Common myeloid progenitor, CD34-positive (primary cell): ENCODE measurements around the gene FMO3.

ENCODE experiments used
- CTCF ChIA-PET: fragments of 350-600 bp; sonication (Branson Sonifier 250); formaldehyde crosslinking; loops from one replicate; lab custom pipeline; 2021; ENCODE audit warnings: antibody characterized with exemption; lab: Charles Lee
- POLR2A ChIA-PET: fragments of 350-600 bp; sonication (Branson Sonifier 250); formaldehyde crosslinking; loops from one replicate; lab custom pipeline; 2021; ENCODE audit warnings: antibody characterized with exemption; lab: Charles Lee
- DNase-seq, 3 donors: peaks; one replicate each; pipeline versions ENCODE4 v3.0.0 to v3.0.0-alpha.2; 2013
- H3K27ac ChIP-seq, 2 experiments: 1 replicate in 1 of 2; 2 replicates in 1 of 2; pipeline ENCODE4 v1.7.0; 2013; ENCODE audit warnings: inconsistent platforms in 2 of 2, low read length in 2 of 2, mild to moderate bottlenecking in 2 of 2, low read depth in 1 of 2, moderate library complexity in 1 of 2; ENCODE audit not compliant: severe bottlenecking in 2 of 2, insufficient read depth in 1 of 2, poor library complexity in 1 of 2
- H3K27me3 ChIP-seq, 5 experiments: replicated peaks in 2 of 5; 1 replicate in 3 of 5; 2 replicates in 2 of 5; pipeline versions ENCODE4 v1.6.1 to v1.7.0; 2013; ENCODE audit warnings: low read length in 4 of 5, mild to moderate bottlenecking in 2 of 5, moderate library complexity in 2 of 5, inconsistent platforms in 1 of 5; ENCODE audit not compliant: insufficient read depth in 5 of 5, control insufficient read depth in 4 of 5
- H3K36me3 ChIP-seq, 4 experiments: 1 replicate in 2 of 4; 2 replicates in 2 of 4; pipeline versions ENCODE4 v1.6.1 to v1.7.0; 2013; ENCODE audit warnings: low read length in 3 of 4, control low read depth in 1 of 4, mild to moderate bottlenecking in 1 of 4; ENCODE audit not compliant: control insufficient read depth in 4 of 4, insufficient read depth in 4 of 4
- H3K4me1 ChIP-seq, 4 experiments: 1 replicate in 3 of 4; 2 replicates in 1 of 4; pipeline versions ENCODE4 v1.6.1 to v1.7.1; 2013; ENCODE audit warnings: low read length in 3 of 4, mild to moderate bottlenecking in 3 of 4, control low read depth in 1 of 4, inconsistent platforms in 1 of 4, moderate library complexity in 1 of 4; ENCODE audit not compliant: control insufficient read depth in 4 of 4, insufficient read depth in 4 of 4; ENCODE audit errors: control extremely low read depth in 1 of 4
- H3K4me3 ChIP-seq, 7 experiments: 1 replicate in 4 of 7; 2 replicates in 3 of 7; pipeline versions ENCODE4 v1.5.1 to v1.7.0; 2013; ENCODE audit warnings: mild to moderate bottlenecking in 7 of 7, low read length in 6 of 7, moderate library complexity in 6 of 7, inconsistent platforms in 2 of 7, low read depth in 2 of 7, control low read depth in 1 of 7; ENCODE audit not compliant: insufficient read depth in 4 of 7, control insufficient read depth in 1 of 7; ENCODE audit errors: extremely low read depth in 1 of 7
- H3K9me3 ChIP-seq, 5 experiments: 1 replicate in 4 of 5; 2 replicates in 1 of 5; pipeline versions ENCODE4 v1.6.1 to v1.7.1; 2013; ENCODE audit warnings: low read length in 4 of 5, mild to moderate bottlenecking in 2 of 5, inconsistent platforms in 1 of 5, low read depth in 1 of 5, moderate library complexity in 1 of 5; ENCODE audit not compliant: control insufficient read depth in 4 of 5, insufficient read depth in 2 of 5; ENCODE audit errors: control extremely low read depth in 1 of 5
- WGBS: methylation state at CpG from one replicate; pipeline ENCODE4 v1.1.5; 2013; ENCODE audit not compliant: insufficient coverage; 5-methylcytosine and 5-hydroxymethylcytosine counted together

Gene FMO3

DNA sequence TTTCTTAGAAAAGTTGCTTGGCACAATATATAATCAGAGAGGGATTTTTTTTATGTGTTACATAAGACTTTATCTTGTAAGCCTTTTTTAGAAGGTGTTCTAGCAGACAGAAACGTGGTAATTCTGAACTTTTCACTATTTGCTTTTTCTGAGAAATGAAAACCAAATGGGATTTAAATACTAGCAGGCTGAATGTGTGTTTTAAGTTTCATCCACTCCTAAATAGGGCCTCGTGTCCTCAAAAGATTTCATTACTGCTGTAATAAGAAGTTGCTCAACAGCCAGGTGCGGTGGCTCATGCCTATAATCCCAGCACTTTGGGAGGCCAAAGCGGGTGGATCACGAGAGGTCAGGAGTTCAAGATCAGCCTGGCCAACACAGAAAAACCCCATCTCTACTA is 49.7 kb downstream of the FMO3 start:
- peaks cover 0 to 5% (median 0%) of the 10 kb centered on the region in 5 experiments for H3K27me3 ChIP-seq
- no peak overlapping the region for H3K27ac ChIP-seq
- WGBS, result 100% methylated on average over 2 of the region's 5 CpGs
- ChIA-PET CTCF (no interaction called here), POLR2A (no interaction called here)
- no peak for DNase-seq
- H3K9me3 ChIP-seq, result no peaks in the 10 kb centered on the region
- H3K4me1 ChIP-seq, result no peaks in the 10 kb centered on the region
- H3K36me3 ChIP-seq, result no peaks in the 10 kb centered on the region
- H3K4me3 ChIP-seq, result no peak overlapping the region

DNA sequence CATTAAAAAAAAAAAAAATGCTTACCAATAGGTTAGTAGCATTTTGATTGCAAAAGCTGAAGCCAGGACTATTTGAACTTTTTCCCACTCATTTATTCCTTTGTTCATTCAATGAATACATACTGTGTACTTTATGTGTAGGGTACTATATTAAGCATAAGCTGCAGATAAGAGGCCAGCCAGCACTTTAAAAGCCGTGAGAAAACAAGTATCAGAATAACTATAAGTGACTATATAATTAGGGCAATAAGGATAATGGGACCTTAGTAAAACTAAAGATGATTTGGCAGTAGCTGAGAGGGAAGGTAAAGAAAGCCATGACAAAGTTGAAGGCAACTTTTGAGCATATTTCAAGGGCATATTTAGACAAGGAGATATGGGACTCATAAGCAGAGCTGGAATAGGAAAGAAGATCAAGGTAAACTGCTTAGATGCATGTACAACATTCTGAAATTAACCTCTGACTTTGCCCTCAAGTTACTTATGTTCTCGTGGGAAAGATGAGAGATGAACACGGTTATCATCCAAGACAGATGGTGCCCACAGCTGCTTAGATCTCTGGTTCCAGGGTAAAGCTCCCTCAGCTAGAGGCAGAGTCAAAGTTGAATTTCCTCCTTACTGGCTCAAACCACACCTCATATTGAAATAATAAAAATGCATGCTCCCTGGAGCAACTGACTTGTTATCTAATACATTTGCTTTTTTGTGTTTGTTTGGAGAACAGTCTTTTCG is 50.4 kb downstream of the FMO3 start:
- Histone ChIP-seq H3K27ac (no peak overlapping the region), H3K9me3 (no peaks in the 10 kb centered on the region), H3K36me3 (no peaks in the 10 kb centered on the region), H3K4me1 (no peaks in the 10 kb centered on the region), H3K27me3 (peaks cover 0 to 5% (median 0%) of the 10 kb centered on the region in 5 experiments), H3K4me3 (no peak overlapping the region)
- DNase-seq, result no peak
- 90% methylated on average over 3 of the region's 4 CpGs for WGBS
- ChIA-PET CTCF (no interaction called here), POLR2A (no interaction called here)

GRCh38 chr1:171141688-171142415 is 51.1 kb downstream of the FMO3 start:
- H3K27me3 ChIP-seq, result peaks cover 0 to 5% (median 0%) of the 10 kb centered on the region in 5 experiments
- no peaks in the 10 kb centered on the region for H3K4me1 ChIP-seq
- no CpG with 5 or more reads among the region's 6 CpGs for WGBS
- no peak overlapping the region for H3K27ac ChIP-seq
- DNase-seq, result no peak
- CTCF ChIA-PET, result no interaction called here
- H3K9me3 ChIP-seq, result no peaks in the 10 kb centered on the region
- H3K36me3 ChIP-seq, result no peaks in the 10 kb centered on the region
- no peak overlapping the region for H3K4me3 ChIP-seq
- POLR2A ChIA-PET, result no interaction called here

DNA sequence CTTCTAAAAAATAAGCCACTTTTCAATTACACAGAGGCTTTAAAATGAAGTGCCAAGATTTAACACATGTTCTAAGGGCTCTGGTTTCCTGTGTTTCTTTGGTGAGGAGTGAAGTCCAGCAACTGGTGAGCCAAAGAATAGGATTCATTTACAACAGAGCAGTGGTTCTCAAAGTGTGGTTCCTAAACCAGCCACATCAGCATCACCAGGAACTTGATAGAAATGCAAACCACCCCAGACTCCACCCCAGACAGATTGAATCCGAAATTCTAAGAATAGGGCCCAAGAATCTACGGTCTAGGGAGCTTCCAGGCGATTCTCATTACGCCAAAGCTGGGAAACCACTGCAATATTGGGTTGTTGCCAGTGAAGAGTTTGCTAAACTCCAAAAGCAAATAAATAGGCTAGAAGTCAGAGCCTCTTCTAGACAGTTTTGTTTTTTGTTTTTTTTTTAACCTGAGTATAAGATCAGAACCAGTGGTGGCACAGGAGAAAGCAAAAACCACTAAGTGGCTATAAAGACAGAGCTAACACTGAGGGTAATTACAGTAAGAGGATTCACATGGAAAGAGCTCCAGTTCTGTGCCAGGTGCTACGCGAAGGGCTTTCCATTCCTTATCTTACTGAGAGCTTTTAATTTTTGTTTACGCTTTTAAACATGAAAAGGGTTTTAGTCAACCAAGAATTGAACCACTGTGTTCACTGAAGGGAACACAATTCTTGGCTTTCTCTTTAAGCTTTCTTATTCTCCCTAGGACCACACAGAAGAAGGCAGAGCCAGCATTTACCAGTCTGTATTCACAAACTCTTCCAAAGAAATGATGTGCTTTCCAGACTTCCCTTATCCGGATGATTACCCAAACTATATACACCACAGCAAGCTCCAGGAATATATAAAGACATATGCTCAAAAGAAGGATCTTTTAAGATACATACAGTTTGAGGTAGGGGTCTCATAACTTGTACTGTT is 52.0 kb downstream of the FMO3 start:
- POLR2A ChIA-PET, result no interaction called here
- CTCF ChIA-PET, result no interaction called here
- Histone ChIP-seq H3K36me3 (no peaks in the 10 kb centered on the region), H3K27me3 (peaks cover 0 to 5% (median 0%) of the 10 kb centered on the region in 5 experiments), H3K4me1 (no peaks in the 10 kb centered on the region), H3K4me3 (no peak overlapping the region), H3K9me3 (no peaks in the 10 kb centered on the region), H3K27ac (no peak overlapping the region)
- no peak for DNase-seq
- WGBS, result 97% methylated on average over 3 of the region's 8 CpGs

DNA sequence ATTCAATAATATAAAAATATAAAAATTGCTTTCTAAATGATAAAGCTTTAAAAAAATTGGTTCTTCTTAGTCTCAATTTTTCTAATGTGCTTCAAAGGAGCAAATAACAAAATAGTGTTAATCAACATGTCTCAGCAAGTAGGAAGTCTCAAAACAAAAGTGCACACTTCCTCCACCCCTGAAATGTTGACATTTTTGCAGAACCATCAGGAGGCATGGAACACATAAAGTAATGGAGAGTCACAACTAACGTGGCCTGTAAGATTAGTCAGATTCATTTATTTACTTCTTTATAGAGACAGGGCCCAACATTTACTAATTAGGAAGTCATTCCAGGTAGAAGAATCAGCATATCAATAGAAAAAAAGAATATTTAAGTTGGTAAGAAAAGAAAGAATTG is 59.5 kb downstream of the FMO3 start:
- Histone ChIP-seq H3K4me1 (no peaks in the 10 kb centered on the region), H3K27ac (no peak overlapping the region), H3K36me3 (no peaks in the 10 kb centered on the region), H3K4me3 (no peak overlapping the region), H3K9me3 (no peaks in the 10 kb centered on the region), H3K27me3 (no peaks in the 10 kb centered on the region)
- no peak for DNase-seq
- CTCF ChIA-PET, result no interaction called here
- no CpG with 5 or more reads among the region's 1 CpG for WGBS
- POLR2A ChIA-PET, result no interaction called here

DNA sequence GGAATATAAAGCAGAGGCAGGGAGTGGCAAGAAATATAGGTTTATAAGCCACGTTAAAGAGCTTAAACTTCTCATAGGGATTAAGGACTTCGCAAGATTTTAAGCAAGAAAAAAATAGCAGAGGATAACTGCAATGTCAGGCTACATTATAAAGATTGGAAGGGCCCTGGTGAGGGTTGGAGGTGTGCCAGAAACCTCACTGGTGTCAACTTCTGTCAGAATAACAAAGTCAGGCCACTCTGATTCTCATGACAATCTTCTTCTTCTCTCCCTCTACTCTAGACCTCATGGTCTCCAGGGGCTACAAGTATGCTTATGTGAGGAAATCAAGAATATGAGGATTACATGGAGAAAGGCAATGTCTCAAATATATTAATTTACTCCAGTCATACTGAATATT is 61.8 kb downstream of the FMO3 start:
- Histone ChIP-seq H3K36me3 (no peaks in the 10 kb centered on the region), H3K27ac (no peak overlapping the region), H3K27me3 (no peaks in the 10 kb centered on the region), H3K9me3 (no peaks in the 10 kb centered on the region), H3K4me3 (no peak overlapping the region), H3K4me1 (no peaks in the 10 kb centered on the region)
- CTCF ChIA-PET, result no interaction called here
- no peak for DNase-seq
- WGBS, result 79% methylated on average over 2 of the region's 2 CpGs
- POLR2A ChIA-PET, result no interaction called here
